ENCODE results near the gene KIAA0408.

The KIAA0408 gene

GRCh38 chr6:127486934-127487333, 27.7 kb upstream of the KIAA0408 start:
- TF ChIP-seq, protein P1, sequence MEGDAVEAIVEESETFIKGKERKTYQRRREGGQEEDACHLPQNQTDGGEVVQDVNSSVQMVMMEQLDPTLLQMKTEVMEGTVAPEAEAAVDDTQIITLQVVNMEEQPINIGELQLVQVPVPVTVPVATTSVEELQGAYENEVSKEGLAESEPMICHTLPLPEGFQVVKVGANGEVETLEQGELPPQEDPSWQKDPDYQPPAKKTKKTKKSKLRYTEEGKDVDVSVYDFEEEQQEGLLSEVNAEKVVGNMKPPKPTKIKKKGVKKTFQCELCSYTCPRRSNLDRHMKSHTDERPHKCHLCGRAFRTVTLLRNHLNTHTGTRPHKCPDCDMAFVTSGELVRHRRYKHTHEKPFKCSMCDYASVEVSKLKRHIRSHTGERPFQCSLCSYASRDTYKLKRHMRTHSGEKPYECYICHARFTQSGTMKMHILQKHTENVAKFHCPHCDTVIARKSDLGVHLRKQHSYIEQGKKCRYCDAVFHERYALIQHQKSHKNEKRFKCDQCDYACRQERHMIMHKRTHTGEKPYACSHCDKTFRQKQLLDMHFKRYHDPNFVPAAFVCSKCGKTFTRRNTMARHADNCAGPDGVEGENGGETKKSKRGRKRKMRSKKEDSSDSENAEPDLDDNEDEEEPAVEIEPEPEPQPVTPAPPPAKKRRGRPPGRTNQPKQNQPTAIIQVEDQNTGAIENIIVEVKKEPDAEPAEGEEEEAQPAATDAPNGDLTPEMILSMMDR (IDR thresholded peaks at IDR 0.05; ENCODE audit: insufficient read depth, missing control alignments), result no peak
- FAIRE-seq, result no peak

GRCh38 chr6:127484212-127484863, 25.1 kb upstream of the KIAA0408 start:
- TF ChIP-seq, protein P1 (IDR thresholded peaks at IDR 0.05; ENCODE audit: insufficient read depth, missing control alignments), result no peak
- DNase-seq (ENCODE audit: insufficient read length, low spot score) (no peak), FAIRE-seq (peak; percentile 16)

More at GRCh38 chr6:127486934-127487333, 27.7 kb upstream of the KIAA0408 start:
- no peak for DNase-seq (ENCODE audit: insufficient read length, low spot score)

GRCh38 chr6:127483399-127484055, 24.3 kb upstream of the KIAA0408 start:
- FAIRE-seq, result no peak
- TF ChIP-seq, protein P1 (IDR thresholded peaks at IDR 0.05; ENCODE audit: insufficient read depth, missing control alignments), result no peak
- DNase-seq (ENCODE audit: insufficient read length, low spot score), result no peak

DNA sequence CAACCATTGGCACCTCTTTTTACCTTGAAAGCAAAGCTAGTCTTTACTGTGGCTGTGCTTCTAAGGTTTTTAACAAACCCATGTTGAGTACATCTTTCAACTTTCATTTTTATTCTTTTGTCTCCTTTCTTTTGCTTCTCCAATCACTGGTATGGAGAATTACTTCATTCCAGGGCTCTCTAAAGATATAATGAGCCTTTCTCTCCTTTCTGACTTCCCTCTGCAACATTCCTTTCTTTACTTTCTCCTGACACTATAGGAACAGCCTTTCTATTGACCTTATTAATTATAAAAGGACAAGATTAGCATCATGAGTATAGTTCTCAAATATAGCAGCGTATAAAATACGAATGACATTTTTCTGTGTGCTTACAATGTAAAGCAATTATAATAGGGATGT, 23.1 kb upstream of the KIAA0408 start:
- TF ChIP-seq, protein P1 (IDR thresholded peaks at IDR 0.05; ENCODE audit: insufficient read depth, missing control alignments), result no peak
- FAIRE-seq (no peak), DNase-seq (ENCODE audit: insufficient read length, low spot score) (no peak)

- no peak for DNase-seq (ENCODE audit: insufficient read length, low spot score)
- TF ChIP-seq, protein P1 (IDR thresholded peaks at IDR 0.05; ENCODE audit: insufficient read depth, missing control alignments), result no peak
- no peak for FAIRE-seq
Measured at GRCh38 chr6:127481628-127482027, 22.4 kb upstream of the KIAA0408 start.

GRCh38 chr6:127481111-127481510, 21.9 kb upstream of the KIAA0408 start:
- TF ChIP-seq, protein P1 (IDR thresholded peaks at IDR 0.05; ENCODE audit: insufficient read depth, missing control alignments), result no peak
- FAIRE-seq (peak; percentile 38), DNase-seq (ENCODE audit: insufficient read length, low spot score) (no peak)

GRCh38 chr6:127477658-127478057, 18.5 kb upstream of the KIAA0408 start:
- TF ChIP-seq, protein P1 (IDR thresholded peaks at IDR 0.05; ENCODE audit: insufficient read depth, missing control alignments), result no peak
- no peak for DNase-seq (ENCODE audit: insufficient read length, low spot score)
- FAIRE-seq, result no peak

Data from D721Med (cell line).